ENCODE data around the gene LTBP2. TPM values are rescaled to one million over a fixed set of nuclear protein-coding genes. Genes with fewer than 3 reads are reported as not detected.
A peak's percentile ranks its signal among the peaks of the same experiment; 100 is the strongest.

Gene LTBP2
- total and polyA plus RNA-seq, 2 of the 13 experiments (the other 11 are each of a cell fraction or from before 2014, with no cell fraction given): 0.20 to 0.41 TPM

- in situ Hi-C loops (cut with HindIII; ENCODE audit: extremely low pct_ligation_motif_present, low pct_unique_long_range_greater_than_20kb): no loop called here
- H3K4me2 ChIP-seq (ENCODE audit: low read depth, low read length): no peak overlapping the region
- no peak overlapping the region for H3K4me3 ChIP-seq (replicated peaks in 1 of 3; ENCODE audit: insufficient read depth in 1 of 3, low read depth in 2 of 3, low read length in 3 of 3)
- H3K9ac ChIP-seq (ENCODE audit: insufficient read depth, low read depth, low read length): no peak overlapping the region
- no peak overlapping the region for H2AFZ ChIP-seq (ENCODE audit: low read length)
- no peaks in the 10 kb centered on the region for H3K4me1 ChIP-seq (ENCODE audit: insufficient read depth, low read length)
- 98% methylated on average over 5 of the region's 10 CpGs for WGBS (ENCODE audit: low lambda C conversion rate)
- intact Hi-C loops (cut with micrococcal nuclease; ENCODE audit: unreplicated experiment): loop anchor here (5.0 kb wide), 2 partner anchors 112 to 302 kb away; partner anchors contain the start of gene LTBP2
- FAIRE-seq: no peak
- H3K9me3 ChIP-seq (ENCODE audit: low read length): no peaks in the 10 kb centered on the region
- peak; percentile 37 for ATAC-seq
- no TSS peak for BruUV-seq (replicated peaks)
- TF ChIP-seq ZSCAN31 (CRISPR knock-in tag; IDR thresholded peaks at IDR 0.05; ENCODE audit: low read depth) (no peak), ZNF484 (CRISPR knock-in tag; IDR thresholded peaks at IDR 0.05; ENCODE audit: borderline replicate concordance, low read depth) (no peak), E2F5 (CRISPR knock-in tag; conservative IDR thresholded peaks at IDR 0.05) (no peak), RBM39 (IDR thresholded peaks at IDR 0.05; ENCODE audit: low read depth, low read length, poor library complexity, severe bottlenecking) (no peak)
- no peaks in the 10 kb centered on the region for H4K20me1 ChIP-seq (ENCODE audit: insufficient read depth, low read length)
- no peaks in the 10 kb centered on the region; a peak in 1 of 5 replicates for H3K36me3 ChIP-seq (replicated peaks in 1 of 2; ENCODE audit: control insufficient read depth in 1 of 2, insufficient read depth in 2 of 2, low read length in 2 of 2)
- H3K27me3 ChIP-seq (ENCODE audit: control insufficient read depth in 1 of 2, insufficient read depth in 2 of 2, low read length in 2 of 2): peaks cover 0 to 10% of the 10 kb centered on the region in 2 experiments; a peak in 2 of 5 replicates
- no peak for DNase-seq (ENCODE audit: low spot score)
- CTCF ChIA-PET (ENCODE audit: low intra/inter-chr PET ratio, low total read pairs): interaction anchor here (2.7 kb wide), 1 partner anchor 112 kb away, joined by 7 read pairs; the partner anchor contains the start of gene LTBP2
- H3K27ac ChIP-seq (ENCODE audit: extremely low read length, insufficient read depth, low read length): no peak overlapping the region
- POLR2A ChIA-PET: no interaction called here
- H3K79me2 ChIP-seq (ENCODE audit: insufficient read depth, low read length): no peaks in the 10 kb centered on the region
These were observed 111.5 kb downstream of the LTBP2 start for GRCh38 chr14:74500417-74501134.

GRCh38 chr14:74495356-74495755, 116.7 kb downstream of the LTBP2 start:
- Histone ChIP-seq H3K79me2 (ENCODE audit: insufficient read depth, low read length) (peaks cover 28% of the 10 kb centered on the region), H3K27ac (ENCODE audit: extremely low read length, insufficient read depth, low read length) (no peak overlapping the region), H4K20me1 (ENCODE audit: insufficient read depth, low read length) (peaks cover 6% of the 10 kb centered on the region; the same call in 1 of the 2 replicates), H2AFZ (ENCODE audit: low read length) (no peak overlapping the region), H3K9me3 (ENCODE audit: low read length) (no peaks in the 10 kb centered on the region), H3K4me2 (ENCODE audit: low read depth, low read length) (no peak overlapping the region), H3K36me3 (replicated peaks in 1 of 2; ENCODE audit: control insufficient read depth in 1 of 2, insufficient read depth in 2 of 2, low read length in 2 of 2) (no peaks in the 10 kb centered on the region; a peak in 1 of 5 replicates), H3K4me1 (ENCODE audit: insufficient read depth, low read length) (peaks cover 26% of the 10 kb centered on the region), H3K9ac (ENCODE audit: insufficient read depth, low read depth, low read length) (no peak overlapping the region), H3K4me3 (replicated peaks in 1 of 3; ENCODE audit: insufficient read depth in 1 of 3, low read depth in 2 of 3, low read length in 3 of 3) (no peak overlapping the region), H3K27me3 (ENCODE audit: control insufficient read depth in 1 of 2, insufficient read depth in 2 of 2, low read length in 2 of 2) (no peaks in the 10 kb centered on the region; a peak in 1 of 5 replicates)
- in situ Hi-C loops (cut with HindIII; ENCODE audit: extremely low pct_ligation_motif_present, low pct_unique_long_range_greater_than_20kb) (no loop called here), intact Hi-C loops (cut with micrococcal nuclease; ENCODE audit: unreplicated experiment) (no loop called here)
- DNase-seq (ENCODE audit: low spot score): no peak
- WGBS (ENCODE audit: low lambda C conversion rate): 98% methylated on average over 2 of the region's 2 CpGs
- POLR2A ChIA-PET: no interaction called here
- no peak for ATAC-seq
- CTCF ChIA-PET (ENCODE audit: low intra/inter-chr PET ratio, low total read pairs): no interaction called here
- no peak for FAIRE-seq
- no TSS peak for BruUV-seq (replicated peaks)
- no peak for TF ChIP-seq ATF3 (CRISPR knock-in tag; IDR thresholded peaks at IDR 0.05)
- TF ChIP-seq NCOR1 (IDR thresholded peaks at IDR 0.05; ENCODE audit: borderline replicate concordance, low read length): no peak
- TF ChIP-seq ZNF777 (CRISPR knock-in tag; IDR thresholded peaks at IDR 0.05): no peak
- TF ChIP-seq KLF9 (CRISPR knock-in tag; IDR thresholded peaks at IDR 0.05; ENCODE audit: low read depth): no peak
- no peak for TF ChIP-seq ELF1 (CRISPR knock-in tag; IDR thresholded peaks at IDR 0.05)
- TF ChIP-seq ZSCAN12 (CRISPR knock-in tag; IDR thresholded peaks at IDR 0.05): no peak
- no peak for TF ChIP-seq FOXM1 (CRISPR knock-in tag; IDR thresholded peaks at IDR 0.05)
- no peak for TF ChIP-seq HOXA7 (CRISPR knock-in tag; IDR thresholded peaks at IDR 0.05)
- no peak for TF ChIP-seq YY1 (IDR thresholded peaks at IDR 0.05; ENCODE audit: insufficient read depth, insufficient replicate concordance, low read depth, low read length)
- TF ChIP-seq ZBTB8A (CRISPR knock-in tag; IDR thresholded peaks at IDR 0.05; ENCODE audit: borderline replicate concordance, low read depth): no peak
- TF ChIP-seq ZBTB37 (CRISPR knock-in tag; IDR thresholded peaks at IDR 0.05): no peak

Data from HepG2 (cell line).